ENCODE measurements around the gene SIVA1. TPM values are rescaled to one million over a fixed set of nuclear protein-coding genes. Genes with fewer than 3 reads are reported as not detected.

The SIVA1 gene
- total RNA-seq, 1 donor from 2014 or later: 51.7 TPM

DNA sequence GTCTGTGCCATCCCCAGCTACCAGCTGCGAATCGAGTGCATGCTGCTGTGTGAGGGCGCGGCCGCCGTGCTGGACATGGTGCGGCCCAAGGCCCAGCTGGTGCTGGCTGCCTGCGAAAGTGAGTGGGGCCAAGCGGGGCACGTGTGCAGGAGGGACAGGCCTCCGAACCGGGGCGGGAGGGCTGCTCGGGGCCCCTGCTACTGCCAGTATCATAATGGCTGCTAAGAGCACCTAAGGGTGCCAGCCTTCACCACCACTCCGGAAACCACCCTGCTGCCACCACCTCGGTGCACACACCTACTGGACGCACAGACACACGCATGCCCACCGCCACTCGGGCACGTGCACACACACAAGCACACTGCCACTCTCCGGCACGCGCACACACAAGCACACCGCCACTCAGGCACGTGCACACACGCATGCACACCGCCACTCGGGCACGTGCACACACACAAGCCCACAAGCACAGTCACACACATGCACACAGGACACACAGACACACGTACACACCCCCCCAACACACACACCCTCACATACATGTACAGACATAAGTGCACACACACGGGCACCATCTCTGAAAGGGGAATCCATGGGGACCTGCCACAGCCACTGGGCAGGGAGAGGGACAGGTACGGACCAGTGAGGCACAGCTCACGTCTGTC, 42.7 kb upstream of the SIVA1 start:
- Histone ChIP-seq H3K9ac (ENCODE audit: low read depth in 1 of 3, low read length in 3 of 3) (peak overlapping the region in 1 of 3 donors; percentile 33), H3K4me1 (ENCODE audit: control insufficient read depth in 3 of 3, insufficient read depth in 3 of 3, low read length in 3 of 3) (peaks cover 0 to 25% (median 17%) of the 10 kb centered on the region in 3 donors), H3K9me3 (ENCODE audit: control insufficient read depth in 3 of 3, low read length in 3 of 3) (no peaks in the 10 kb centered on the region), H3K4me3 (ENCODE audit: low read length in 3 of 3) (no peak overlapping the region), H3K36me3 (ENCODE audit: control insufficient read depth in 3 of 3, insufficient read depth in 3 of 3, low read length in 3 of 3) (peaks cover 16 to 21% (median 20%) of the 10 kb centered on the region in 3 donors), H3K27ac (ENCODE audit: low read depth, low read length) (no peak overlapping the region), H3K27me3 (ENCODE audit: control insufficient read depth in 3 of 3, insufficient read depth in 3 of 3, low read length in 3 of 3) (peaks cover 0 to 11% (median 0%) of the 10 kb centered on the region in 3 donors)

DNA sequence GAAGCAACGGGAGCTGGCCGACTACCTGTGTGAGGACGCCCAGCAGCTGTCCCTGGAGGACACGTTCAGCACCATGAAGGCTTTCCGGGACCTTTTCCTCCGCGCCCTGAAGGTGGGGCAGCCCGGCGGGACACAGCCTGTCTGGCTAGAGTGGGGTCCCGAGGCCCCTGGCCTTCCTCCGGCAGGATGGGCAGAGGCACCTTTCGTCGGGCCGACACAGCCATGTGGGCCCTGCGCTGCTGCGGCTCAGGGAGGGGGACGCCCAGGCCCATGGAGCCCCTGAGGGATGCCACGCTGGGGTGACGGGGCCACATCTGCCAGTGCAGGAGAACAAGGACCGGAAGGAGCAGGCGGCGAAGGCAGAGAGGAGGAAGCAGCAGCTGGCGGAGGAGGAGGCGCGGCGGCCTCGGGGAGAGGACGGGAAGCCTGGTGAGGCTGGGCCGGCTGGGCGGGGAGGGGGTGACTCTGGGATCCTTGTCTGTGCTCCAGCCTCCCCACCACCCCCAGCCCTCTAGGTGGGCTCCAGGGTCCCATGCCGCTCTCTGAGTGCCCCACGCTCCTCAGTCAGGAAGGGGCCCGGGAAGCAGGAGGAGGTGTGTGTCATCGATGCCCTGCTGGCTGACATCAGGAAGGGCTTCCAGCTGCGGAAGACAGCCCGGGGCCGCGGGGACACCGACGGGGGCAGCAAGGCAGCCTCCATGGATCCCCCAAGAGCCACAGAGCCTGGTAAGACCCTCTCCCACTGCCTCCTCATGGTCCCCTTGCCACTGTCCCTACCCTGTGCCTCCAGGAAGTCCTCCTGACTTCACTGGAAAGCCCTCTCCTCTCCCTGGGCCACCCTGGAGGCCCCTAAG, 39.8 kb upstream of the SIVA1 start:
- H3K4me1 ChIP-seq (ENCODE audit: control insufficient read depth in 3 of 3, insufficient read depth in 3 of 3, low read length in 3 of 3): peaks cover under 1 to 35% (median 29%) of the 10 kb centered on the region in 3 donors
- H3K27ac ChIP-seq (ENCODE audit: low read depth, low read length): no peak overlapping the region
- H3K9ac ChIP-seq (ENCODE audit: low read depth in 1 of 3, low read length in 3 of 3): no peak overlapping the region
- H3K4me3 ChIP-seq (ENCODE audit: low read length in 3 of 3): no peak overlapping the region
- peaks cover 27 to 32% (median 28%) of the 10 kb centered on the region in 3 donors for H3K36me3 ChIP-seq (ENCODE audit: control insufficient read depth in 3 of 3, insufficient read depth in 3 of 3, low read length in 3 of 3)
- H3K9me3 ChIP-seq (ENCODE audit: control insufficient read depth in 3 of 3, low read length in 3 of 3): no peaks in the 10 kb centered on the region
- H3K27me3 ChIP-seq (ENCODE audit: control insufficient read depth in 3 of 3, insufficient read depth in 3 of 3, low read length in 3 of 3): peaks cover 0 to 9% (median 0%) of the 10 kb centered on the region in 3 donors

DNA sequence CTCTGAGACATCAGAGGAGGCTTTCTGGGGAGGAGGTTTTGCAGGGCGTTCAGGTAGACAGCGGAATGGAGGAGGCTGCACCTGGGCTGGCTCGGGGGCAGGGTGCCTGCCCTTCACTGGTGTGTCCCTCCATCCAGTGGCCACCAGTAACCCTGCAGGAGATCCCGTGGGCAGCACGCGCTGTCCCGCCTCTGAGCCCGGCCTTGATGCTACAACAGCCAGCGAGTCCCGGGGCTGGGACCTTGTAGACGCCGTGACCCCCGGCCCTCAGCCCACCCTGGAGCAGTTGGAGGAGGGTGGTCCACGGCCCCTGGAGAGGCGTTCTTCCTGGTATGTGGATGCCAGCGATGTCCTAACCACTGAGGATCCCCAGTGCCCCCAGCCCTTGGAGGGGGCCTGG, 38.9 kb upstream of the SIVA1 start:
- H3K27me3 ChIP-seq (ENCODE audit: control insufficient read depth in 3 of 3, insufficient read depth in 3 of 3, low read length in 3 of 3): peaks cover 0 to 5% (median 0%) of the 10 kb centered on the region in 3 donors
- no peak overlapping the region for H3K4me3 ChIP-seq (ENCODE audit: low read length in 3 of 3)
- H3K9me3 ChIP-seq (ENCODE audit: control insufficient read depth in 3 of 3, low read length in 3 of 3): no peaks in the 10 kb centered on the region
- H3K9ac ChIP-seq (ENCODE audit: low read depth in 1 of 3, low read length in 3 of 3): no peak overlapping the region
- H3K4me1 ChIP-seq (ENCODE audit: control insufficient read depth in 3 of 3, insufficient read depth in 3 of 3, low read length in 3 of 3): peaks cover 10 to 38% (median 34%) of the 10 kb centered on the region in 3 donors
- no peak overlapping the region for H3K27ac ChIP-seq (ENCODE audit: low read depth, low read length)
- peaks cover 28 to 32% (median 30%) of the 10 kb centered on the region in 3 donors for H3K36me3 ChIP-seq (ENCODE audit: control insufficient read depth in 3 of 3, insufficient read depth in 3 of 3, low read length in 3 of 3)

DNA sequence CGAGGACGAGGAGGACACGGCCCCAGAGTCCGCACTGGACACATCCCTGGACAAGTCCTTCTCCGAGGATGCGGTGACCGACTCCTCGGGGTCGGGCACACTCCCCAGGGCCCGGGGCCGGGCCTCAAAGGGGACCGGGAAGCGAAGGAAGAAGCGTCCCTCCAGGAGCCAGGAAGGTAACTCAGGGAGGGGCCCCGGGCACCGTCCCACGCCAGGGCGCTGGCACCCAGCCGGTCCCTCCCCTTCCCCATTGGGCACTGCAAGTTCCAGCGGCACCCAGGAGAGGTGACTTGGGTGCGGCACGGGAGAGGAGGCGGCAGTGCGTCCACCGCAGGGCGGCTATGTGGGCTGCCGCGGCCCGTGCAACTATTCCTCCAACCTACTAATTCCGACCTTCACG, 38.3 kb upstream of the SIVA1 start:
- H3K4me3 ChIP-seq (ENCODE audit: low read length in 3 of 3): no peak overlapping the region
- peaks cover 0 to 3% (median 0%) of the 10 kb centered on the region in 3 donors for H3K27me3 ChIP-seq (ENCODE audit: control insufficient read depth in 3 of 3, insufficient read depth in 3 of 3, low read length in 3 of 3)
- no peak overlapping the region for H3K27ac ChIP-seq (ENCODE audit: low read depth, low read length)
- no peaks in the 10 kb centered on the region for H3K9me3 ChIP-seq (ENCODE audit: control insufficient read depth in 3 of 3, low read length in 3 of 3)
- no peak overlapping the region for H3K9ac ChIP-seq (ENCODE audit: low read depth in 1 of 3, low read length in 3 of 3)
- peaks cover 29 to 33% (median 32%) of the 10 kb centered on the region in 3 donors for H3K36me3 ChIP-seq (ENCODE audit: control insufficient read depth in 3 of 3, insufficient read depth in 3 of 3, low read length in 3 of 3)
- H3K4me1 ChIP-seq (ENCODE audit: control insufficient read depth in 3 of 3, insufficient read depth in 3 of 3, low read length in 3 of 3): peaks cover 13 to 38% (median 34%) of the 10 kb centered on the region in 3 donors

DNA sequence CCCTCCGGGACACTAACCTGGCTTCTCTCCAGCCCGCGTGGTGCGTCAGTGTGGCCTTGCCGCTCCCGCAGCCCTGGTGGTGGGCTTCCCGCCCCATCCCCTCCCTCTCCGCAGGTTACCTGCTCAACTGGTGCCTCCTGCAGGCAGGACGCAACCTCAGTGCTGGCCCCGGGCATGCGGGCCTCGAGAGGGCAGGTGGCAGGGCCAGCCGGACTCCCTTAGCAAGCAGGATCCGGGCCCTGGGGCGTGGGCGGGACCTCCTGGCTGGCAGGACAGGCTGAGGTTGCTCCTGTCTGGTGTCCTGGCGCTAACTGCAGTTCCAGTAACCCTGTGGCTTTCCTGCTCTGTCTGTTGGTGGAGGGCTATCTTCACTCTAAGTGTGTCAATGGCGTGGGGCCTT, 37.5 kb upstream of the SIVA1 start:
- Histone ChIP-seq H3K4me3 (ENCODE audit: low read length in 3 of 3) (no peak overlapping the region), H3K9ac (ENCODE audit: low read depth in 1 of 3, low read length in 3 of 3) (no peak overlapping the region), H3K4me1 (ENCODE audit: control insufficient read depth in 3 of 3, insufficient read depth in 3 of 3, low read length in 3 of 3) (peaks cover 13 to 36% (median 29%) of the 10 kb centered on the region in 3 donors), H3K36me3 (ENCODE audit: control insufficient read depth in 3 of 3, insufficient read depth in 3 of 3, low read length in 3 of 3) (peaks cover 31 to 35% (median 35%) of the 10 kb centered on the region in 3 donors), H3K27ac (ENCODE audit: low read depth, low read length) (no peak overlapping the region), H3K27me3 (ENCODE audit: control insufficient read depth in 3 of 3, insufficient read depth in 3 of 3, low read length in 3 of 3) (no peaks in the 10 kb centered on the region), H3K9me3 (ENCODE audit: control insufficient read depth in 3 of 3, low read length in 3 of 3) (no peaks in the 10 kb centered on the region)

DNA sequence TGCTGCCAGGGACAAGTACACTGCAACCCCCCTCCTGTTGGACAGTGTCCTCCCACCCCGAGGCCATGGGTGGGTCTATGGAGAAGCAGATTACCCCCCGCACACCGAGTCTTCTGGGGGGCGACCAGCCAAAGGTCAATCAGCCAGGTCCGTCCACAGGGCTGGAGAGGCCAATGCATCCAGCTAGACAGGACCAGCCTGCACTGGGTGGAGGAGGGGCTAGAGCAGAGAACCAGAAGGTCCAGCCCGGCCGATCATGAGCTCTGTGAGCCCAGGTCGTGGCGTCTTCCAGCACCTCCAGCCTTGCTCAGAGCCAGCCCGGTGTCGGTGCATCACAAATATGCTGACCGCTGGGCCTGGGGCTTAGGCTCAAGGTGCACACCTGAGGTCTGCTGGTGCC, 37.1 kb upstream of the SIVA1 start:
- Histone ChIP-seq H3K9ac (ENCODE audit: low read depth in 1 of 3, low read length in 3 of 3) (no peak overlapping the region), H3K4me3 (ENCODE audit: low read length in 3 of 3) (no peak overlapping the region), H3K27me3 (ENCODE audit: control insufficient read depth in 3 of 3, insufficient read depth in 3 of 3, low read length in 3 of 3) (no peaks in the 10 kb centered on the region), H3K27ac (ENCODE audit: low read depth, low read length) (no peak overlapping the region), H3K9me3 (ENCODE audit: control insufficient read depth in 3 of 3, low read length in 3 of 3) (no peaks in the 10 kb centered on the region), H3K36me3 (ENCODE audit: control insufficient read depth in 3 of 3, insufficient read depth in 3 of 3, low read length in 3 of 3) (peaks cover 28 to 32% (median 30%) of the 10 kb centered on the region in 3 donors), H3K4me1 (ENCODE audit: control insufficient read depth in 3 of 3, insufficient read depth in 3 of 3, low read length in 3 of 3) (peaks cover 13 to 33% (median 29%) of the 10 kb centered on the region in 3 donors)

DNA sequence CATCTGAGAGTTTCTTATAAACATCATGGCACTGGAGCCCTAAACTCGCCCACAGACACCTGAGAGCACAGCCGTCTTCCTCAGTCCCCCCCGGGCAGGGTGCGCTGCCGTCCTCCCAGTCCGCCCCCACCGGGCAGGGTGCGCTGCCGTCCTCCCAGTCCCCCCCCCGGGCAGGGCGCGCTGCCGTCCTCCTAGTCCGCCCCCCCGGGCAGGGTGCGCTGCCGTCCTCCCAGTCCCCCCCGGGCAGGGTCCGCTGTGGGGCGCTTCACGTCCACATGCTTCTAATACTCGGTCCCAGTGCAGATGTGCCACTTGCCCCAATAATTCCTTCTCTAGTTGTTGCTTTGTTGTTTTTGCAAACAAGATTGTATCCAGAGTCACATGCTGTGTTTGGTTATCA, 35.8 kb upstream of the SIVA1 start:
- Histone ChIP-seq H3K4me3 (ENCODE audit: low read length in 3 of 3) (no peak overlapping the region), H3K9me3 (ENCODE audit: control insufficient read depth in 3 of 3, low read length in 3 of 3) (no peaks in the 10 kb centered on the region), H3K27me3 (ENCODE audit: control insufficient read depth in 3 of 3, insufficient read depth in 3 of 3, low read length in 3 of 3) (no peaks in the 10 kb centered on the region), H3K9ac (ENCODE audit: low read depth in 1 of 3, low read length in 3 of 3) (no peak overlapping the region), H3K4me1 (ENCODE audit: control insufficient read depth in 3 of 3, insufficient read depth in 3 of 3, low read length in 3 of 3) (peaks cover 21 to 42% (median 36%) of the 10 kb centered on the region in 3 donors), H3K27ac (ENCODE audit: low read depth, low read length) (no peak overlapping the region), H3K36me3 (ENCODE audit: control insufficient read depth in 3 of 3, insufficient read depth in 3 of 3, low read length in 3 of 3) (peaks cover 22 to 27% (median 24%) of the 10 kb centered on the region in 3 donors)

DNA sequence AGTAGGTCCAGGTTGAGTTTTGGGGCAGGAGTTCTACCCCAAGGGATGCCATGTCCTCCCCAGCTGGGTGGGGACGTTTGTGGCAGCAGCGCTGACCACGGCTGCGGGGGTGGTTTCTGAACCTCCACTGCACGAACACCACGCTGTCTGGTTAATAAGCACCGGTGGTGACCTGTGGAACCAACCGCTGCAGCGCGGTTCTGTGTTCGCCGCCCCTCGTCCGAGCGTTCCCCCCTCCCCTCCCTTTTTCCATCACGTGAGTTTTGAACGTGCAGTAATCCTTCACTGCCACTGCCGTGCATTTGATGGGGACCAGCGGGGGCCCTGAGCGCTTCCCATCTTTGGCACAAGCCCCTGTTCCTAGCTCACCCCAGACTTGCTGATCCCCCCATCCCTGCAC, 35.3 kb upstream of the SIVA1 start:
- no peaks in the 10 kb centered on the region for H3K9me3 ChIP-seq (ENCODE audit: control insufficient read depth in 3 of 3, low read length in 3 of 3)
- peaks cover 22 to 27% (median 22%) of the 10 kb centered on the region in 3 donors for H3K36me3 ChIP-seq (ENCODE audit: control insufficient read depth in 3 of 3, insufficient read depth in 3 of 3, low read length in 3 of 3)
- no peaks in the 10 kb centered on the region for H3K27me3 ChIP-seq (ENCODE audit: control insufficient read depth in 3 of 3, insufficient read depth in 3 of 3, low read length in 3 of 3)
- H3K9ac ChIP-seq (ENCODE audit: low read depth in 1 of 3, low read length in 3 of 3): peak overlapping the region in 1 of 3 donors; percentile 78
- peaks cover 27 to 47% (median 42%) of the 10 kb centered on the region in 3 donors for H3K4me1 ChIP-seq (ENCODE audit: control insufficient read depth in 3 of 3, insufficient read depth in 3 of 3, low read length in 3 of 3)
- no peak overlapping the region for H3K27ac ChIP-seq (ENCODE audit: low read depth, low read length)
- no peak overlapping the region for H3K4me3 ChIP-seq (ENCODE audit: low read length in 3 of 3)

DNA sequence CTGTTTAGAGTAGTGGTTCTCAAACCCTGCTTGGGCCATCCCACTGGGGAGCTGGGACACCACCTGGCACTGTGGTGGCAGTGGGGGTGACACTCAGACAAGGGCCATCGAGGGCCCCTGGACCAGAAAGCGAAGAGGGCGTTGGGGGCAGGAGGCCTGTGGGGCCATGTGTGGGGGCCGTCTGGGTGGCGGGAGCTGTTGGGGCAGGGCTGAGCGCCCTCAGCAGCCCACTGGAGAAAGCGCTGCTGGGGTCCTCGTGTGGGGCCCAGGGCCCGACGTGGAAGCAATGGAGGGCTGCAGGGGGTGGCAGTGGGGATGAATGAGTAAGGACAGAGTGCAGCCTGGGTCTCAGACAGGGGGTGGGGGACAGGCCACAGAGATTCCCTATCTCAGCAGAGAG, 34.8 kb upstream of the SIVA1 start:
- Histone ChIP-seq H3K9ac (ENCODE audit: low read depth in 1 of 3, low read length in 3 of 3) (peak overlapping the region in 2 of 3 donors; percentile 14 to 78), H3K27me3 (ENCODE audit: control insufficient read depth in 3 of 3, insufficient read depth in 3 of 3, low read length in 3 of 3) (no peaks in the 10 kb centered on the region), H3K27ac (ENCODE audit: low read depth, low read length) (peak overlapping the region; percentile 60), H3K4me1 (ENCODE audit: control insufficient read depth in 3 of 3, insufficient read depth in 3 of 3, low read length in 3 of 3) (peaks cover 31 to 52% (median 47%) of the 10 kb centered on the region in 3 donors), H3K4me3 (ENCODE audit: low read length in 3 of 3) (no peak overlapping the region), H3K36me3 (ENCODE audit: control insufficient read depth in 3 of 3, insufficient read depth in 3 of 3, low read length in 3 of 3) (peaks cover 20 to 27% (median 22%) of the 10 kb centered on the region in 3 donors), H3K9me3 (ENCODE audit: control insufficient read depth in 3 of 3, low read length in 3 of 3) (no peaks in the 10 kb centered on the region)

DNA sequence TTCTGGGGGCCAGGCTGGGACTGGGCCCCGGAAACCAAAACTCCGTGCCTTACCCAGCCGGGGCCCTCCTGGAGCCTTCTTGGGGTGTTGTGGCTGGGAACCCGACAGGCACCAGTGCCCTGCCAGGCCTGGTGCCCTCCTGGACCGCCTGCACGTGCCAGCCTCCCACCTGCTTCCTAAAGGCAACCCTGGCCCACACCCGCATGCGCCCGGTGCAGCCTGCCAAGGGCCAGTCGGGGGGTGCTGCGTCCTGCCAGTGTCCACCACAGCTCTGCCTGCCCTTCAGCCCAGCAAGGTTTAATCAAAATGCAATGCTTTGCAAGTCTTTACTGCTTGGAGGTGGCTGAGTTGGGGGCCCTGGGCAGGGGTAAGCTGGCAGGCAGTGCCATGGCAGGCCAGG, 34.1 kb upstream of the SIVA1 start:
- peaks cover 38 to 58% (median 53%) of the 10 kb centered on the region in 3 donors for H3K4me1 ChIP-seq (ENCODE audit: control insufficient read depth in 3 of 3, insufficient read depth in 3 of 3, low read length in 3 of 3)
- no peak overlapping the region for H3K4me3 ChIP-seq (ENCODE audit: low read length in 3 of 3)
- H3K9ac ChIP-seq (ENCODE audit: low read depth in 1 of 3, low read length in 3 of 3): peak overlapping the region; percentile 12 to 78 (median 14)
- H3K36me3 ChIP-seq (ENCODE audit: control insufficient read depth in 3 of 3, insufficient read depth in 3 of 3, low read length in 3 of 3): peaks cover 16 to 22% (median 19%) of the 10 kb centered on the region in 3 donors
- no peaks in the 10 kb centered on the region for H3K9me3 ChIP-seq (ENCODE audit: control insufficient read depth in 3 of 3, low read length in 3 of 3)
- H3K27ac ChIP-seq (ENCODE audit: low read depth, low read length): peak overlapping the region; percentile 60
- H3K27me3 ChIP-seq (ENCODE audit: control insufficient read depth in 3 of 3, insufficient read depth in 3 of 3, low read length in 3 of 3): no peaks in the 10 kb centered on the region
